Ovary (tissue), 9 donors: ENCODE results near the gene AMOT. TPM values are rescaled to one million over a fixed set of nuclear protein-coding genes. Genes with fewer than 3 reads are reported as not detected.

ENCODE experiments used
- DNase-seq, 5 donors: peaks; one replicate each; pipeline ENCODE4 v3.0.0-alpha.2; 2019 to 2020
- H3K27ac ChIP-seq, 2 donors: fragments of 200-600 bp; one replicate each; pipeline versions ENCODE4 v1.5.1 to v1.8.0; 2019 to 2022
- H3K27me3 ChIP-seq: fragments of 200-600 bp; one replicate; pipeline ENCODE4 v1.8.0; 2022
- H3K36me3 ChIP-seq: fragments of 200-600 bp; sonication (generic); one replicate; pipeline ENCODE4 v1.5.1; 2019
- H3K4me1 ChIP-seq: one replicate; pipeline ENCODE4 v1.8.1; 2013; ENCODE audit warnings: mild to moderate bottlenecking, moderate library complexity; ENCODE audit not compliant: insufficient read depth
- H3K4me3 ChIP-seq: fragments of 200-600 bp; sonication (generic); one replicate; pipeline ENCODE4 v1.5.1; 2017
- H3K9me3 ChIP-seq, 2 donors: fragments of 200-600 bp in 1 of 2; sonication (generic) in 1 of 2; one replicate each; pipeline versions ENCODE4 v1.5.1 to v1.8.1; 2013 to 2019; ENCODE audit warnings: mild to moderate bottlenecking in 1 of 2, moderate library complexity in 1 of 2
- CTCF ChIP-seq, 3 donors: fragments of 450-650 bp in 2 of 3; fragments of 200-600 bp in 1 of 3; IDR thresholded peaks; one replicate each; pipeline versions ENCODE4 v1.5.1 to v1.8.0; 2016 to 2022; ENCODE audit warnings: antibody characterized with exemption in 3 of 3, mild to moderate bottlenecking in 1 of 3
- EP300 ChIP-seq: sonication (generic); formaldehyde crosslinking; IDR thresholded peaks from one replicate; pipeline ENCODE4 v1.6.1; 2017; ENCODE audit warnings: antibody characterized with exemption
- POLR2A ChIP-seq: fragments of 450-650 bp; IDR thresholded peaks from one replicate; pipeline ENCODE4 v1.6.1; 2017; ENCODE audit warnings: antibody characterized with exemption, mild to moderate bottlenecking, moderate library complexity
- WGBS, 3 donors: extraction: QIAGEN DNeasy Blood & Tissue Kit in 1 of 3; methylation state at CpG; one replicate each; pipeline versions ENCODE4 v1.1.5 to v1.1.7; 2013 to 2017; 5-methylcytosine and 5-hydroxymethylcytosine counted together
- intact Hi-C, 4 donors: fragments of 100-400 bp; cut with DNase I; formaldehyde crosslinking; loops; one replicate each; pipeline versions ENCODE4 v1.11.0 to v1.15.1; 2022 to 2023
- polyA plus RNA-seq, 2 donors: library from polyadenylated mRNA; stranded (reverse); fragments of 200-250 nt in 1 of 2; fragments of 350-450 nt in 1 of 2; fragmentation: Illumina TruSeq in 1 of 2; extraction: RNeasy Lipid Tissue Mini Kit (QIAGEN cat#74804) in 1 of 2; gene quantifications; one replicate each; pipeline ENCODE4 v1.2.3, GENCODE V29; 2013 to 2014
- total RNA-seq, 7 donors: library from RNA; depleted of rRNA in 2 of 7; stranded (reverse); fragments of >200 nt in 2 of 7; fragmentation: NEBNext Ultra II Directional in 3 of 7; extraction: Animal tissue kit (Norgen Biotek cat#: 25700) in 3 of 7; gene quantifications; one replicate each; pipeline versions ENCODE4 v1.1.0 to v1.2.4, GENCODE V29; 2016 to 2023
- donor health status: DM: no; HTN: no; CAD: no; lungs with moderate emphysema.
- donor health status: DM: no; HTN: no; CAD: no.
- donor health status: Bipolar disorder and iron deficiency.
- donor health status: DM: yes; HTN: yes; CAD: no.
- donor health status: DM: no; HTN: no; CAD: no.
- donor health status: DM: yes; HTN: yes; CAD: no.

The AMOT gene
- total and polyA plus RNA-seq, 9 donors = 3.2 to 38.5 (median 16.7) TPM

- Histone ChIP-seq H3K9me3 (no peaks in the 10 kb centered on the region), H3K27ac (no peak overlapping the region), H3K27me3 (no peaks in the 10 kb centered on the region), H3K36me3 (no peaks in the 10 kb centered on the region), H3K4me1 (no peaks in the 10 kb centered on the region), H3K4me3 (no peak overlapping the region)
- no peak for TF ChIP-seq EP300
- no peak for TF ChIP-seq POLR2A
- TF ChIP-seq CTCF (IDR thresholded peaks at IDR 0.05) = no peak
- 29 to 38% (median 36%) methylated on average over 1 of the region's 1 CpG for WGBS, 3 donors
- DNase-seq = no peak
- intact Hi-C loops = no loop called here
These were observed 33.5 kb upstream of the AMOT start for GRCh38 chrX:112874175-112874574.

GRCh38 chrX:112868586-112868985 is 28.0 kb upstream of the AMOT start:
- WGBS, 3 donors = 80 to 81% (median 80%) methylated on average over 3 of the region's 3 CpGs
- intact Hi-C loops = no loop called here
- no peak for TF ChIP-seq CTCF (IDR thresholded peaks at IDR 0.05)
- TF ChIP-seq POLR2A = no peak

GRCh38 chrX:112867570-112867969 is 26.9 kb upstream of the AMOT start:
- intact Hi-C loops = no loop called here
- Histone ChIP-seq H3K9me3 (no peaks in the 10 kb centered on the region), H3K4me3 (no peak overlapping the region), H3K36me3 (no peaks in the 10 kb centered on the region), H3K27me3 (no peaks in the 10 kb centered on the region), H3K4me1 (no peaks in the 10 kb centered on the region), H3K27ac (no peak overlapping the region)
- TF ChIP-seq EP300 (no peak), CTCF (IDR thresholded peaks at IDR 0.05) (no peak), POLR2A (no peak)
- WGBS, 3 donors = 23 to 53% (median 51%) methylated on average over 2 of the region's 2 CpGs
- DNase-seq = no peak

More at GRCh38 chrX:112868586-112868985, 28.0 kb upstream of the AMOT start:
- Histone ChIP-seq H3K4me1 (no peaks in the 10 kb centered on the region), H3K36me3 (no peaks in the 10 kb centered on the region), H3K4me3 (no peak overlapping the region), H3K27ac (no peak overlapping the region), H3K9me3 (no peaks in the 10 kb centered on the region), H3K27me3 (no peaks in the 10 kb centered on the region)
- DNase-seq = no peak

- H3K36me3 ChIP-seq = no peaks in the 10 kb centered on the region
- WGBS, 3 donors = 47 to 66% (median 52%) methylated on average over 1 of the region's 1 CpG
- intact Hi-C loops = no loop called here
These were observed 25.5 kb upstream of the AMOT start for GRCh38 chrX:112866175-112866574.

More at GRCh38 chrX:112866175-112866574, 25.5 kb upstream of the AMOT start:
- DNase-seq = no peak
- Histone ChIP-seq H3K27me3 (no peaks in the 10 kb centered on the region), H3K4me1 (no peaks in the 10 kb centered on the region), H3K9me3 (no peaks in the 10 kb centered on the region), H3K4me3 (no peak overlapping the region), H3K27ac (no peak overlapping the region)
- TF ChIP-seq EP300 (no peak), POLR2A (no peak), CTCF (IDR thresholded peaks at IDR 0.05) (no peak)
